Chondrocyte (in vitro differentiated cells): Measurements from ENCODE around the gene SLCO4A1. TPM values are rescaled to one million over a fixed set of nuclear protein-coding genes. Genes with fewer than 3 reads are reported as not detected.

Experiments
- DNase-seq: peaks from one replicate; pipeline ENCODE4 v3.0.0; 2021; ENCODE audit warnings: mixed read lengths, low spot score
- H3K27ac Mint-ChIP-seq: one replicate; pipeline ENCODE4 v1.8.0; 2021; ENCODE audit warnings: mild to moderate bottlenecking, moderate library complexity, mixed read lengths; ENCODE audit not compliant: unreplicated experiment
- H3K27me3 Mint-ChIP-seq: 2 replicates; pipeline ENCODE4 v1.8.0; 2021; ENCODE audit warnings: low read depth, mixed read lengths
- H3K36me3 Mint-ChIP-seq: 2 replicates; pipeline ENCODE4 v1.8.0; 2021; ENCODE audit warnings: low read depth, mixed read lengths
- H3K4me1 Mint-ChIP-seq: 2 replicates; pipeline ENCODE4 v1.8.0; 2021; ENCODE audit warnings: low read depth, mild to moderate bottlenecking, mixed read lengths
- H3K4me3 Mint-ChIP-seq: one replicate; pipeline ENCODE4 v1.8.0; 2021; ENCODE audit warnings: mild to moderate bottlenecking, moderate library complexity, mixed read lengths; ENCODE audit not compliant: unreplicated experiment
- H3K9me3 Mint-ChIP-seq: 2 replicates; pipeline ENCODE4 v1.8.0; 2021; ENCODE audit warnings: low read depth, mixed read lengths
- total RNA-seq: library from RNA; stranded (reverse); gene quantifications from 3 replicates; pipeline ENCODE4 v1.2.1, GENCODE V29; 2021
- TF ChIP-seq, protein P1 (sequence below): fragments of 200-600 bp; sonication (generic); IDR thresholded peaks from 2 replicates; pipeline ENCODE4 v1.5.0; 2021; ENCODE audit warnings: antibody characterized with exemption, mild to moderate bottlenecking, moderate library complexity

Gene SLCO4A1
- total RNA-seq, 1 donor from 2014 or later, result not detected

DNA sequence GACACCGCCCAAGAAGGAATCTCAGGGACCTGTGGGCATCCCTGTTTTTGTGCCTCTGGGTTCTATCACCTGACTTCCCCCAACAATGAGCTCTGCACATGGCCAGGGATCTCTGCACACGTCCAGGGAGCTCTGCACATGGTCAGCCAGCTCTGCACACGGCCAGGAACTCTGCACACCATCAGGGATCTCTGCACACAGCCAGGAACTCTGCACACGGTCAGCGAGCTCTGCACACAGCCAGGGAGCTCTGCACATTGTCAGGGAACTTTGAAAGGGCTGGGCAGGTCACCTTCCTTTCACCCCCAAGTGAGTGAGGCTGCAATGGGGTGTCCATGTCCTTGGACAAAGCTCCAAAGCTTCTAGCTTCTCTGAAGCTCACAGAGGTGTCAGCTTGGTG, 5.2 kb upstream of the SLCO4A1 start:
- H3K36me3 Mint-ChIP-seq, result no peaks in the 10 kb centered on the region
- no peak overlapping the region for H3K27ac Mint-ChIP-seq
- no peak for DNase-seq
- peaks cover 62% of the 10 kb centered on the region for H3K27me3 Mint-ChIP-seq
- no peaks in the 10 kb centered on the region for H3K4me1 Mint-ChIP-seq
- H3K4me3 Mint-ChIP-seq, result no peak overlapping the region
- no peaks in the 10 kb centered on the region for H3K9me3 Mint-ChIP-seq
- TF ChIP-seq, protein P1, sequence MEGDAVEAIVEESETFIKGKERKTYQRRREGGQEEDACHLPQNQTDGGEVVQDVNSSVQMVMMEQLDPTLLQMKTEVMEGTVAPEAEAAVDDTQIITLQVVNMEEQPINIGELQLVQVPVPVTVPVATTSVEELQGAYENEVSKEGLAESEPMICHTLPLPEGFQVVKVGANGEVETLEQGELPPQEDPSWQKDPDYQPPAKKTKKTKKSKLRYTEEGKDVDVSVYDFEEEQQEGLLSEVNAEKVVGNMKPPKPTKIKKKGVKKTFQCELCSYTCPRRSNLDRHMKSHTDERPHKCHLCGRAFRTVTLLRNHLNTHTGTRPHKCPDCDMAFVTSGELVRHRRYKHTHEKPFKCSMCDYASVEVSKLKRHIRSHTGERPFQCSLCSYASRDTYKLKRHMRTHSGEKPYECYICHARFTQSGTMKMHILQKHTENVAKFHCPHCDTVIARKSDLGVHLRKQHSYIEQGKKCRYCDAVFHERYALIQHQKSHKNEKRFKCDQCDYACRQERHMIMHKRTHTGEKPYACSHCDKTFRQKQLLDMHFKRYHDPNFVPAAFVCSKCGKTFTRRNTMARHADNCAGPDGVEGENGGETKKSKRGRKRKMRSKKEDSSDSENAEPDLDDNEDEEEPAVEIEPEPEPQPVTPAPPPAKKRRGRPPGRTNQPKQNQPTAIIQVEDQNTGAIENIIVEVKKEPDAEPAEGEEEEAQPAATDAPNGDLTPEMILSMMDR, result no peak

DNA sequence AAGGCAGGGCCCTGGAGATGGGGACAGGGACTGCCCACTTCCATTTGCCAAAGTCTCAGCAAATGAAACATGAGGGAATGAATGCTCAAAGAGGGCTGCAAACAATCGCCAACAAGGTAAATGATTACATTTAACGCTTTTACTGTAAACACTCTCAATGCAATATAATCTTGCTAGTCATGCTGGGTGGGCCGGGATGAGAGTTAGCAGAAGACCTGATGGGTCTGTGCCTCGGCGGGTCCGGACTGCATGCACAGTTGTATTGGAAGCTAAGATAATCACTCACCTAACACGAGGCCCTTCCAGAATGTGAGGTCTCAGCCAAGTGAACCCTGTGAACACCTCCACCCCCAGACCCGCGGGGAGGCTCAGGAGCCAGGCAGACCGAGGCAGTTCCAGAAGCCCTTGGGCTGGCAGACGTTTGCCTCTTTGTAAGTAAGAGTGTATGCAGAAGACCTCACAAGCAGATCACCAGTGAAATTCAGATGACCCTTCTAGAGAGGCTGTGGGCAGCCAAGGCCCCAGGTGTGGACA, 4.7 kb upstream of the SLCO4A1 start:
- no peak overlapping the region for H3K27ac Mint-ChIP-seq
- TF ChIP-seq, protein P1, result no peak
- H3K9me3 Mint-ChIP-seq, result no peaks in the 10 kb centered on the region
- H3K27me3 Mint-ChIP-seq, result peaks cover 58% of the 10 kb centered on the region
- no peaks in the 10 kb centered on the region for H3K4me1 Mint-ChIP-seq
- no peaks in the 10 kb centered on the region for H3K36me3 Mint-ChIP-seq
- DNase-seq, result no peak
- H3K4me3 Mint-ChIP-seq, result no peak overlapping the region

DNA sequence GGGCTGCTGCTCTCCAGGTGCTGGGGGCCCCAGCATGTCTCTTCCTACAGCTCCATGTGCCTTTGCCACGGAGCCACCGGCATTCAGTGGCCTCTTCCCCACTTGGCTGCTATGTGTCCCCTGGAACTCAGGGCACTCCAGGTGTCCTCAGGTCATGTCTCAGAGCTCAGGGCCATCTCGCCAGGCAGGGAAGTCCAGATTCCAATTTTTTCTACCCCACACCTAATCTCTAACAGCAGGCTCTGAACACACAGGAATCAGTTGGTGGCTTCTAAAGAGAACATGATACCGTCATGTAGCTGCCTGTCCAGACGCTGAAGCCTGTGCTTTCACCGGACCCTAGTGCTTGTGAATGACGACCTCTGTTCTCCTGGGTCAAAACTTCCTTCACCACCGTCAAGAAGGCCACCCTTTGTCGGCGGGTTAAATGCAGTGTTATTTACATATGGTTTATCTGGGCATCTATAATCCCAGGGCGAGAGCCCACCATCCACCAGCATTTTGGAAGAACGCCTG, 4.2 kb upstream of the SLCO4A1 start:
- Mint-ChIP-seq H3K27ac (no peak overlapping the region), H3K9me3 (no peaks in the 10 kb centered on the region), H3K36me3 (no peaks in the 10 kb centered on the region), H3K27me3 (peaks cover 53% of the 10 kb centered on the region), H3K4me1 (no peaks in the 10 kb centered on the region), H3K4me3 (no peak overlapping the region)
- TF ChIP-seq, protein P1, result no peak
- DNase-seq, result no peak

- Mint-ChIP-seq H3K9me3 (no peaks in the 10 kb centered on the region), H3K27ac (no peak overlapping the region), H3K4me3 (no peak overlapping the region), H3K27me3 (peaks cover 54% of the 10 kb centered on the region), H3K36me3 (no peaks in the 10 kb centered on the region), H3K4me1 (no peaks in the 10 kb centered on the region)
- TF ChIP-seq, protein P1, result no peak
- no peak for DNase-seq
These were observed 3.5 kb upstream of the SLCO4A1 start for GRCh38 chr20:62638679-62639406.

- TF ChIP-seq, protein P1, result no peak
- H3K9me3 Mint-ChIP-seq, result no peaks in the 10 kb centered on the region
- H3K36me3 Mint-ChIP-seq, result no peaks in the 10 kb centered on the region
- no peak overlapping the region for H3K27ac Mint-ChIP-seq
- H3K4me3 Mint-ChIP-seq, result no peak overlapping the region
- peaks cover 59% of the 10 kb centered on the region for H3K27me3 Mint-ChIP-seq
- H3K4me1 Mint-ChIP-seq, result no peaks in the 10 kb centered on the region
- DNase-seq, result no peak
These were observed 2.5 kb upstream of the SLCO4A1 start for GRCh38 chr20:62639765-62640164.
